ENCODE data around the gene SPEF2. TPM values are rescaled to one million over a fixed set of nuclear protein-coding genes. Genes with fewer than 3 reads are reported as not detected.

Gene SPEF2
- polyA plus RNA-seq, 1 donor (not counting 4 experiments of a cell fraction or from before 2014, with no cell fraction given): 1.6 TPM

DNA sequence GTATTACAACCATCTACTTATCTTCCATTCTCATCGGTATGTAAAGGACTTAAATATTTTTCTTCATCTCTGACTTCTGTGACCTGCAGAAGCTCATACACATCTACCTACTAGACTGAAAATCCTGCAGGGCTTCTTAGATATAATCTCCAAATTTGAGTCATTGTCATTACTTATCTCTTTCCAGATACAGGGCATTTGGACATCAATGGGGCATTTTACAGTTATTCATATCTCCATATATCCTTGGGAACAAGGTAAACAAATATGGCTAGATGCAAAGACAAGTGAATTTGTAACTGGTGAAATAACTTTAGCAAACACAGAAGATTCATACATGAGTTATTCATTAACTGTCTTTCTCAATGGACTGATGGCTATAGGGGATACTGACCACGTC is 201.4 kb downstream of the SPEF2 start:
- Histone ChIP-seq H3K4me2 (ENCODE audit: control insufficient read depth, extremely low read depth, insufficient read depth, low read depth, low read length) (no peak overlapping the region), H3K36me3 (ENCODE audit: control insufficient read depth in 2 of 2, extremely low read depth in 1 of 2, insufficient read depth in 2 of 2, low read length in 2 of 2) (no peaks in the 10 kb centered on the region), H3K4me3 (ENCODE audit: control insufficient read depth in 2 of 3, extremely low read depth in 1 of 3, insufficient read depth in 2 of 3, low read depth in 1 of 3, low read length in 3 of 3) (no peak overlapping the region), H3K27ac (ENCODE audit: control insufficient read depth, insufficient read depth, low read length) (no peak overlapping the region), H3K9ac (ENCODE audit: control insufficient read depth, extremely low read depth, insufficient read depth, low read length) (no peak overlapping the region), H3K9me1 (ENCODE audit: control insufficient read depth, extremely low read depth, insufficient read depth, low read length) (no peaks in the 10 kb centered on the region), H3K27me3 (ENCODE audit: control insufficient read depth, extremely low read depth, insufficient read depth, low read length) (peaks cover 6% of the 10 kb centered on the region), H4K20me1 (ENCODE audit: control insufficient read depth, extremely low read depth, insufficient read depth, low read length) (no peaks in the 10 kb centered on the region), H2AFZ (ENCODE audit: control insufficient read depth, low read length) (no peak overlapping the region), H3K9me3 (ENCODE audit: control insufficient read depth, low read depth, low read length) (no peaks in the 10 kb centered on the region), H3K4me1 (ENCODE audit: control insufficient read depth, extremely low read depth, insufficient read depth, low read length) (no peaks in the 10 kb centered on the region), H3K79me2 (ENCODE audit: control insufficient read depth, insufficient read depth, low read length) (no peaks in the 10 kb centered on the region)
- dilution Hi-C loops (cut with MboI; ENCODE audit: extremely low pct_ligation_motif_present, low sequenced_read_pairs): no loop called here
- TF ChIP-seq, protein P1, sequence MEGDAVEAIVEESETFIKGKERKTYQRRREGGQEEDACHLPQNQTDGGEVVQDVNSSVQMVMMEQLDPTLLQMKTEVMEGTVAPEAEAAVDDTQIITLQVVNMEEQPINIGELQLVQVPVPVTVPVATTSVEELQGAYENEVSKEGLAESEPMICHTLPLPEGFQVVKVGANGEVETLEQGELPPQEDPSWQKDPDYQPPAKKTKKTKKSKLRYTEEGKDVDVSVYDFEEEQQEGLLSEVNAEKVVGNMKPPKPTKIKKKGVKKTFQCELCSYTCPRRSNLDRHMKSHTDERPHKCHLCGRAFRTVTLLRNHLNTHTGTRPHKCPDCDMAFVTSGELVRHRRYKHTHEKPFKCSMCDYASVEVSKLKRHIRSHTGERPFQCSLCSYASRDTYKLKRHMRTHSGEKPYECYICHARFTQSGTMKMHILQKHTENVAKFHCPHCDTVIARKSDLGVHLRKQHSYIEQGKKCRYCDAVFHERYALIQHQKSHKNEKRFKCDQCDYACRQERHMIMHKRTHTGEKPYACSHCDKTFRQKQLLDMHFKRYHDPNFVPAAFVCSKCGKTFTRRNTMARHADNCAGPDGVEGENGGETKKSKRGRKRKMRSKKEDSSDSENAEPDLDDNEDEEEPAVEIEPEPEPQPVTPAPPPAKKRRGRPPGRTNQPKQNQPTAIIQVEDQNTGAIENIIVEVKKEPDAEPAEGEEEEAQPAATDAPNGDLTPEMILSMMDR (optimal IDR thresholded peaks at IDR 0.05 in 1 of 3, IDR thresholded peaks at IDR 0.05 in 1 of 3, conservative IDR thresholded peaks at IDR 0.05 in 1 of 3; ENCODE audit: extremely low read depth in 1 of 3, insufficient read depth in 2 of 3, low read length in 3 of 3): no peak
- TF ChIP-seq EZH2 (IDR thresholded peaks at IDR 0.05; ENCODE audit: low read length): no peak
- no peak for FAIRE-seq
- no peak for DNase-seq (ENCODE audit: low read depth, low spot score)

DNA sequence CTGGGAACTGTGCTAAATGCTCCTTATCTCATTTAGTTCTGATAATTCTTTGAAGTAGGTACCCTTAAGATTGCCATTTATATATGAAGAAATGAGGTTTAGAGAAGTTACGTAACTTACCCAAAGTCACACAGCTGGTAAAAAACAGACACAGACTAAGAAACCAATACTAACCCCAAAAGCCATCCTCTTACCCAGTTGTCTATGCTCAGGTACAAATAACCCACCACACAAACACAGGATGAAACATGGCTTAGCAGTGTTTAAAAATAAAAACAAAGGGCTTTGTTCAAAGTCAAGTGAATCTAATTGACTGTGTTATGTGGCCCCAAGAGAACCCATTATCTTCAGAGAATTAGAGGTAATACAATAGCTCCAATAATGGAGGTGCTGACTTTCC is 202.0 kb downstream of the SPEF2 start:
- H3K27ac ChIP-seq (ENCODE audit: control insufficient read depth, insufficient read depth, low read length): no peak overlapping the region
- H3K4me3 ChIP-seq (ENCODE audit: control insufficient read depth in 2 of 3, extremely low read depth in 1 of 3, insufficient read depth in 2 of 3, low read depth in 1 of 3, low read length in 3 of 3): no peak overlapping the region
- no peaks in the 10 kb centered on the region for H3K9me1 ChIP-seq (ENCODE audit: control insufficient read depth, extremely low read depth, insufficient read depth, low read length)
- DNase-seq (ENCODE audit: low read depth, low spot score) (no peak), FAIRE-seq (no peak)
- no peak overlapping the region for H3K4me2 ChIP-seq (ENCODE audit: control insufficient read depth, extremely low read depth, insufficient read depth, low read depth, low read length)
- H3K9ac ChIP-seq (ENCODE audit: control insufficient read depth, extremely low read depth, insufficient read depth, low read length): no peak overlapping the region
- H3K36me3 ChIP-seq (ENCODE audit: control insufficient read depth in 2 of 2, extremely low read depth in 1 of 2, insufficient read depth in 2 of 2, low read length in 2 of 2): no peaks in the 10 kb centered on the region
- no peaks in the 10 kb centered on the region for H3K4me1 ChIP-seq (ENCODE audit: control insufficient read depth, extremely low read depth, insufficient read depth, low read length)
- no peaks in the 10 kb centered on the region for H3K9me3 ChIP-seq (ENCODE audit: control insufficient read depth, low read depth, low read length)
- dilution Hi-C loops (cut with MboI; ENCODE audit: extremely low pct_ligation_motif_present, low sequenced_read_pairs): no loop called here
- TF ChIP-seq, protein P1 (optimal IDR thresholded peaks at IDR 0.05 in 1 of 3, IDR thresholded peaks at IDR 0.05 in 1 of 3, conservative IDR thresholded peaks at IDR 0.05 in 1 of 3; ENCODE audit: extremely low read depth in 1 of 3, insufficient read depth in 2 of 3, low read length in 3 of 3): no peak
- TF ChIP-seq EZH2 (IDR thresholded peaks at IDR 0.05; ENCODE audit: low read length): no peak
- no peaks in the 10 kb centered on the region for H3K79me2 ChIP-seq (ENCODE audit: control insufficient read depth, insufficient read depth, low read length)
- H4K20me1 ChIP-seq (ENCODE audit: control insufficient read depth, extremely low read depth, insufficient read depth, low read length): no peaks in the 10 kb centered on the region
- no peak overlapping the region for H2AFZ ChIP-seq (ENCODE audit: control insufficient read depth, low read length)
- peaks cover 6% of the 10 kb centered on the region for H3K27me3 ChIP-seq (ENCODE audit: control insufficient read depth, extremely low read depth, insufficient read depth, low read length)
